ENCODE data around the gene TYW1B. TPM values are rescaled to one million over a fixed set of nuclear protein-coding genes. Genes with fewer than 3 reads are reported as not detected.
"Not testable (repeated sequence)": the region's sequence is repeated elsewhere in the genome, so short reads cannot be mapped to it uniquely, and the experiment has no call there.

The TYW1B gene
- total and polyA plus RNA-seq, 2 of the 4 experiments (the other 2 are of a cell fraction), result 1.0 to 1.8 TPM

DNA sequence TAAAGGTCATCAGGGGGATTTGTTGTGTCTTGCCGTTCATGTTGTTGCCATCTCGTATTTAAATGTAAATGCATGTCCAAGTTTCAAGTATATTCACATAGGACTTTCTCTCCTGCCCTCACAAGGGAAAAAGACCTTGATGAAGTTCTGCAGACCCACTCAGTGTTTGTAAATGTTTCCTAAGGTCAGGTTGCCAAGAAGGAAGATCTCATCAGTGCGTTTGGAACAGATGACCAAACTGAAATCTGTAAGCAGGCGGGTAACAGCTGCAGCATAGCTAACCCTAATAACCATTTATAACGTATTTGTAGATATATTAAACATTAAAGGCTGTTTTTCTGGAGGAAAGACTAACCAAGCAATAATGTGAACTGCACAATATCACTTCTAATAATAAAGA, 2.6 kb upstream of the TYW1B start:
- intact Hi-C loops (cut with micrococcal nuclease); POLR2A ChIA-PET (ENCODE audit: unreplicated experiment): not testable (repeated sequence)

More for the DNA sequence above, 2.6 kb upstream of the TYW1B start:
- H2BK20ac ChIP-seq (ENCODE audit: low read depth, low read length); H2AFZ ChIP-seq (replicated peaks; ENCODE audit: low read length, poor library complexity); in situ Hi-C loops (cut with MboI; ENCODE audit: low sequenced_read_pairs); H3K9me3 ChIP-seq (ENCODE audit: control insufficient read depth, insufficient read depth, low read length); H3K4me1 ChIP-seq (ENCODE audit: control insufficient read depth, insufficient read depth, low read length); H4K20me1 ChIP-seq (ENCODE audit: insufficient read depth, low read length); H2BK120ac ChIP-seq (ENCODE audit: low read depth, low read length); H3K4ac ChIP-seq (ENCODE audit: low read depth, low read length); BruUV-seq (replicated peaks); H2AK5ac ChIP-seq (ENCODE audit: low read depth, low read length); H4K91ac ChIP-seq (ENCODE audit: insufficient read depth, low read depth, low read length); dilution Hi-C loops (cut with HindIII; ENCODE audit: low sequenced_read_pairs, unreplicated experiment); ATAC-seq (ENCODE audit: low read depth); CTCF ChIA-PET; H2BK15ac ChIP-seq (ENCODE audit: low read depth, low read length); H4K5ac ChIP-seq (ENCODE audit: low read depth, low read length); H3K27me3 ChIP-seq (ENCODE audit: control insufficient read depth, insufficient read depth, low read length); H3K56ac ChIP-seq (ENCODE audit: extremely low read depth, insufficient read depth, low read length); H3K36me3 ChIP-seq (ENCODE audit: control insufficient read depth, insufficient read depth, low read length); H2AK9ac ChIP-seq (replicated peaks; ENCODE audit: low read depth, low read length, poor library complexity); H3K27ac ChIP-seq (ENCODE audit: insufficient read depth, low read length); H3K18ac ChIP-seq (ENCODE audit: low read depth, low read length); H3K9me1 ChIP-seq (ENCODE audit: insufficient read depth, low read length); H3K23ac ChIP-seq (ENCODE audit: low read depth, low read length): not testable (repeated sequence)
- no CpG with 5 or more reads among the region's 5 CpGs for WGBS, 2 experiments (ENCODE audit: extremely low coverage in 2 of 2, insufficient read length in 1 of 2)
- peak; percentile 2 for DNase-seq
- peak overlapping the region; percentile 76 for H3K4me2 ChIP-seq (ENCODE audit: low read depth, low read length)
- peak overlapping the region; percentile 21 for H2BK5ac ChIP-seq (ENCODE audit: low read depth, low read length, poor library complexity, severe bottlenecking)
- 0 out of 2 replicates have a peak overlapping the region, but pooled peaks have one; percentile 3 for H3K14ac ChIP-seq (replicated peaks; ENCODE audit: low read depth, low read length)
- 0 out of 4 replicates have a peak overlapping the region, but pooled peaks of 1 of the 2 experiments have one; percentile 14 for H4K8ac ChIP-seq (ENCODE audit: low read depth in 2 of 2, low read length in 2 of 2)
- peak overlapping the region; percentile 63 for H3K4me3 ChIP-seq (ENCODE audit: insufficient read depth, low read depth, low read length)
- peaks cover 4 to 16% of the 10 kb centered on the region in 2 experiments; a peak in 3 of 4 replicates for H3K79me1 ChIP-seq (ENCODE audit: low read depth in 1 of 2, low read length in 2 of 2)
- peak overlapping the region; percentile 73; the same call in 1 of the 2 replicates for H3K9ac ChIP-seq (ENCODE audit: low read depth, low read length)

Data from IMR-90 (cell line).